Bladder microvascular endothelial cell (primary cell): ENCODE data around the gene LBP. TPM values are rescaled to one million over a fixed set of nuclear protein-coding genes. Genes with fewer than 3 reads are reported as not detected.

Source experiments
- total RNA-seq: library from RNA; depleted of rRNA; stranded (reverse); fragments of >200 nt; gene quantifications from 2 replicates; pipeline ENCODE4 v1.2.3, GENCODE V29; 2014

LBP gene, protein sequence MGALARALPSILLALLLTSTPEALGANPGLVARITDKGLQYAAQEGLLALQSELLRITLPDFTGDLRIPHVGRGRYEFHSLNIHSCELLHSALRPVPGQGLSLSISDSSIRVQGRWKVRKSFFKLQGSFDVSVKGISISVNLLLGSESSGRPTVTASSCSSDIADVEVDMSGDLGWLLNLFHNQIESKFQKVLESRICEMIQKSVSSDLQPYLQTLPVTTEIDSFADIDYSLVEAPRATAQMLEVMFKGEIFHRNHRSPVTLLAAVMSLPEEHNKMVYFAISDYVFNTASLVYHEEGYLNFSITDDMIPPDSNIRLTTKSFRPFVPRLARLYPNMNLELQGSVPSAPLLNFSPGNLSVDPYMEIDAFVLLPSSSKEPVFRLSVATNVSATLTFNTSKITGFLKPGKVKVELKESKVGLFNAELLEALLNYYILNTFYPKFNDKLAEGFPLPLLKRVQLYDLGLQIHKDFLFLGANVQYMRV
- not detected in 2 replicates for total RNA-seq

DNA sequence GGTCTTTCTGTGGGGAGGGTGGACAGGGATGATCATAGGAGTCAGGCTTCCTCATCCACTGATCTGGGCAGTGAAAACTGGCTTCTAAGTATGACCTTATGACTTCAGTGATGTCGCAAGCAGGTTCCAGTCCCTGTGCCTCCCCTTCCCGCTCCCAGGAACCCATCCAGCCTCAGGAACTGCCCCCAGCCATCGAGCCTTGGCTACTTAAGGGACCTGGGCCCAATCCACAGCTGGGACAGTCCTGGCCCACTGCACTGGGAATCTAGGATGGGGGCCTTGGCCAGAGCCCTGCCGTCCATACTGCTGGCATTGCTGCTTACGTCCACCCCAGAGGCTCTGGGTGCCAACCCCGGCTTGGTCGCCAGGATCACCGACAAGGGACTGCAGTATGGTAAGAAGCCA, at the start of gene LBP:
Gene LBP, plus strand, starts transcription at position 236 of the 405 bp plus-strand sequence. Its CDS starts 35 bp downstream, at position 271.

DNA sequence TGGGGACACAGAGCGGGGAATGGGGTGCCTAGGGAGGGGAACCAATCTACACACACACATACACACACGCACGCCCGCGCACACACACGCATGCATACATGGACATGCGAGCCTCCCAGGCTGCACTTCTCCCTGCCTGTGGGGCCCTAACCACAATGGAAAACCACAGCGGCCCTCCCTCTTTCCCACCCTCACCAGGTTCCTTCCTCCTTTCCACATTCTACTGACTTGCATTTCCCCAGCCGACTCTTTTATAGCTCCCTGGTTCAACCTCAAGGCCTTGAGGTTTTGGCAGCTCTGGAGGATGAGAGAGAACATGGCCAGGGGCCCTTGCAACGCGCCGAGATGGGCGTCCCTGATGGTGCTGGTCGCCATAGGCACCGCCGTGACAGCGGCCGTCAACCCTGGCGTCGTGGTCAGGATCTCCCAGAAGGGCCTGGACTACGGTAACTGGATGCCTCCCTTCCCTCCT, 42.3 kb upstream of the LBP start, which contains the start of gene BPI:
Gene BPI, plus strand, starts transcription at position 249 of the 472 bp plus-strand sequence. Its CDS starts 68 bp downstream, at position 317.

Other genes with a start within 250 kb of the LBP start
- 265 and 1,184 TPM in 2 replicates for gene TGM2, start 181.2 kb upstream of the LBP start, total RNA-seq
- 0.16 and 0.44 TPM in 2 replicates for gene KIAA1755, start 85.7 kb upstream of the LBP start, total RNA-seq
- gene BPI, start 42.3 kb upstream of the LBP start, total RNA-seq = not detected in 2 replicates
- 3.1 and 13.7 TPM in 2 replicates for gene SNHG17, start 88.8 kb downstream of the LBP start, total RNA-seq
- 15.9 and 39.3 TPM in 2 replicates for gene RALGAPB, start 126.4 kb downstream of the LBP start, total RNA-seq
- not detected in 2 replicates for gene ADIG, start 234.7 kb downstream of the LBP start, total RNA-seq